HG02623 (cell line): Measurements from ENCODE around the gene GSN.
"Not testable (repeated sequence)": the region's sequence is repeated elsewhere in the genome, so short reads cannot be mapped to it uniquely, and the experiment has no call there.

ENCODE experiments used
- ATAC-seq: cut with Tn5 transposase; IDR thresholded peaks from one replicate; pipeline ENCODE4 v1.9.1; 2021; ENCODE audit warnings: moderate library complexity; ENCODE audit not compliant: unreplicated experiment

The GSN gene

GRCh38 chr9:121286973-121287741 is 19.2 kb downstream of the GSN start:
- ATAC-seq = no peak

DNA sequence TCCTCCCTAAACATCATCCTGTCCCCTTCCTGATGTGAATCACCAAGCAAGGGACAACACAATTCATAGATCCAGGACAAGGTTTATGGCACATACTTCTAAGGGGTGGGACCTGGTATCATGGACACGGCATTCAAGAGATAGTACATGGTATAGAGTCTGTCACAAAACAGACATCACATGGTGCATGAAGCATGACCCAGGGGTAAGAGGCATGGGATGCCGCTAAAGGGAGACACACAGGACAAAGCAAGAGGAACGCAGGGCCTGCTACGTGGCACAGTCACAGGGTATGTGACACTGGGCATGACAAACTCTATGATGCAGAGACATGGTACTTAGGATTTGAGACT is 20.7 kb downstream of the GSN start:
- ATAC-seq = no peak

DNA sequence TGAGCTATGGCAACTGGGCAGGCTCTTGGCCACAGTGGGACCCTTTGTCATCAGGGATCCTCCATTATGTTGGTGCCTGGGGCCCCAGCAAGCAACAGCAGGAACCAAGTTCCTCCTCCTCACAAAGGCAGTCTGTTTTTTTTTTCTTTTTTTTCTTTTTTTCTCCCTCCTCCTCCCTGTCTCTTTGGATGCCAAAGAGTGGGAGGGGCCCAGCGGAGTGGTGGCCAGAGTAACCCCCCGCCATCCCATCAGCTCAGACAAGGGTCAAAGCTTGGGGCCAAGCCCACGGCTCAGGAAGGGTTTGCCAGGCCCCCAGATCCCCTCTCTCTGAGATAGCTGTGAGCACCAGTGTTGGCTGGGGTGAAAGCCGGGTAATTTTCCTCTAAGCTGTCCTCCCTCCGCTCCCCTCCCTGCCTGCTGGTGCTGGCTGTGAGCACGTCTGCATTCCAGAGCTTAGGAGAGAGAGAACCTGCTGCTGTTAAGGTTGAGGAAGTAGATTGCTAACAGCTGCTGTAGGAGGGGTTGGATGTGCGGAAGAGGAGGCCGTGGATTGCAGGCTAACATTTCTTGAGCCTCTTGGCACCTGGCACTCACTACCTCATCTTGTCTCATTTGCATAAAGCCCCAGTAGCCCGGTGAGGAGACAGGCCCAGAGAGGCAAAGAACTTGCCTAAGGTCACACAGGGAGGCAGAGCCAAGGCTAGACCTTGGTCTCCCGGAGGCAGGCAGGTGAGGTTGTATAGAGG is 21.2 kb downstream of the GSN start:
- no peak for ATAC-seq

- ATAC-seq = no peak
Measured at GRCh38 chr9:121289772-121290370, 21.9 kb downstream of the GSN start.

DNA sequence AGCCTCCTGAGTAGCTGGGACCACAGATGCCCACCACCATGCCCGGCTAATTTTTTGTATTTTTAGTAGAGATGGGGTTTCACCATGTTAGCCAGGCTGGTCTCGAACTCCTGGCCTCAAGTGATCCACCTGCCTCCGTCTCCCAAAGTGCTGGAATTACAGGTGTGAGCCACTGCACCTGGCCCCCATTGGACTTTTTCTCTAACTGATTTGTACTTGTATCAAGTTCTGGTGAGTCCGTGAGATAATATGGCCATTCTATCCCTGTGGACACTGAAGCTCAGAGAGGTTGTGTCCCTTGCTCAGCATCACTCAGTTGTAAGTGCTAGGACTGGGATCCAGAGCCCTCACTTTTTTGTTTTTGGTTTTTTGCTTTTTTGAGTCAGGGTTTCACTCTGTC is 23.6 kb downstream of the GSN start:
- ATAC-seq = not testable (repeated sequence)

- no peak for ATAC-seq
Measured at GRCh38 chr9:121292051-121292450, 24.1 kb downstream of the GSN start.

- ATAC-seq = no peak
Measured at GRCh38 chr9:121292801-121293241, 24.9 kb downstream of the GSN start.

DNA sequence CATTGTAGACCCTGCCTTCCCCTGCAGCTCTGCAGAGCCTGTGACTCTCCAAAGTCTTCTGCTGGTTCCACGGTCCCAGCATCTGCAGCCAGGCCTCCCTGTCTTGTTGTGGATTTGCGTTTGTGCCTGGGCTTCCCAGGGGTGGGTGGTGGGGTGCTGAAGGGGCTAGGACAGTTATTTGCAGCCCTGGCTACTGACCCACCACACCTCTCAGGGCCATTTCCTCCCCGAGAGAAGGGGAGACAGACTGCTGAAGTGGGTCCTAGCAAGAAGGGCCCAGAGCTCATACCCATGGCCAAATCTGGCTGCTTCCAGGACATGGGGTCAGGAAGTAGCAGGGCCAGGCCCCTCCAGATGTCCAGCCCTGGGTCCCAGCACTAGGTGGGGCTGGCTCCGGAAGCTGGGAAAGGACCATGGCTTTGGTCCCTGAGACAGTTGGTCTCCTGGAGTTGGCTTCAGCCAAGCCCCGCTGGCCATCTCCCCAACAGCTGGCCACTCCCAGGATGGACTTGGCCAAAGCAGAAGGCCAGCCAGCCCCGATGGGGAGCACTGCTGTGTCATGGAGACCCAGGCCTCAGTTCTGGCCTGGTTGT is 26.3 kb downstream of the GSN start:
- no peak for ATAC-seq

- no peak for ATAC-seq
Measured at GRCh38 chr9:121294866-121295661, 27.1 kb downstream of the GSN start.

- ATAC-seq = no peak
Measured at GRCh38 chr9:121295662-121296191, 27.8 kb downstream of the GSN start.

DNA sequence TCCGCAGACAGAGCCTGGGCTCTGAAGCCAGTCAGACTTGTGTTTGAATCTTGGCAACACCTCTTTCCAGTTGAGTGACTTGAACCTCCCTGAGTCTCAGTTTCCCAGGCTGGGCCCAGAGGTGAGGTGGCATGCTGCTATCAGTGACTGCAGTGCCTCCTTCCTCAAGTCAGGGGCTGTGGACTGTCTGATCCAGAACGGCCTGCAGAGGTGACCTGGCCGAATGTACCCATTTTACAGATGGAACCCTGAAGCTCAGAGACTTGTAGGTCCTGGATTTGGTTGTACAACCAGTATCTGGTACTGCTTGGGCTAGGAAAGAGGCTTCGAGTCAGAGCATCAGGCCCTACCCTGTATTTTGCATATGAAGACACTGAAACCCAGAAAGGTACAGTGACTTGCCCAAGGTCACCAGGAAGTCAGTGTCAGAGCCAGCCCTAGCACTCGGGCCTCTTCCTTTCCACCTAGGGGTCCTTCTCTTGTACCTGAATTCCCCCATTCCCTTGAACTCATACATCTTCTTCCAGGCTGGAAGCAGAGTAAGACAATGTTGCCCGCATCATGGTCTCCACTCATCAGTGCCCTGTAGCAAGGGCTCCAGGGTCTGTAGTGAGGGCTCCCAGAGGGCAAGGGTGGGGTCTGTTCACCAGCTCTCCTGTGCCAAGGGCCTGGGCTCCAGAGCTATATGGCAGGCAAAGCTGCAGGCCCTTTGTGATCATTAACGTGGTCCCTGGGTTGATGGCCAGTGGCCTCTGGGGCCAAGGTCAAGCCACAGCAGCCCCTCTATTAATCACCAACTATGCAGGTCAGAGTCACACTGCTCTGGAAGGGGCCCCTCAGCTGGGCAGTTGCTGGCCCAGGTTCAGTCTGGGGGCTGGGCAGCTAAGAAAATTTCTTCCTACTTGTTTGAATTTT is 28.5 kb downstream of the GSN start:
- ATAC-seq = no peak

- no peak for ATAC-seq
Measured at GRCh38 chr9:121297389-121297788, 29.4 kb downstream of the GSN start.

DNA sequence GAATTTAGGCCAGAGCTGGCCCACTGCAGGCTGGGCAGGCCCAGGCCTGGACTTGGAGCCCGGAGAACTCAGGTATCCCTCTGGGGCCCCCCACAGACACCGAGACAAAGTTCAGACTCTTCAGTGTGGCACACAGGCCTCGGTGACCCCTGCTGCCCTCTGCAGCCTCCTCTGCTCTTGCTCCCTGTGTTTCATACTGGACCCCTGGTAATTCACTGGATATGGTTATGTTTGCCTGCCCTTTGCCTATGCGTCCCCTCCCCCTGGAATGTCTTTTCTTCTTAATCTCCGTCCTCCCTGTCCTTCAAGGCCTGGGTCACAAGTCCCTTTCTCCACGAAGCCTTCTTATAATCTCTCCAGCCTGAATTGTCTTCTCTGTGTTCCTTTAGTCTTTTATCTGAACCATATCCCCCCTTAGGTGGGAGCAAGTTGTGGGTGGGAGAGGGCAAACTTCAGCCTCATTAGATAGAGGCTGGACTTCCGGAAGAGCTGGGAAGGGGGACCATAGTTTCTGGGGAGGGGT is 30.1 kb downstream of the GSN start:
- ATAC-seq = no peak

- ATAC-seq = no peak
Measured at GRCh38 chr9:121298689-121299466, 30.9 kb downstream of the GSN start.

DNA sequence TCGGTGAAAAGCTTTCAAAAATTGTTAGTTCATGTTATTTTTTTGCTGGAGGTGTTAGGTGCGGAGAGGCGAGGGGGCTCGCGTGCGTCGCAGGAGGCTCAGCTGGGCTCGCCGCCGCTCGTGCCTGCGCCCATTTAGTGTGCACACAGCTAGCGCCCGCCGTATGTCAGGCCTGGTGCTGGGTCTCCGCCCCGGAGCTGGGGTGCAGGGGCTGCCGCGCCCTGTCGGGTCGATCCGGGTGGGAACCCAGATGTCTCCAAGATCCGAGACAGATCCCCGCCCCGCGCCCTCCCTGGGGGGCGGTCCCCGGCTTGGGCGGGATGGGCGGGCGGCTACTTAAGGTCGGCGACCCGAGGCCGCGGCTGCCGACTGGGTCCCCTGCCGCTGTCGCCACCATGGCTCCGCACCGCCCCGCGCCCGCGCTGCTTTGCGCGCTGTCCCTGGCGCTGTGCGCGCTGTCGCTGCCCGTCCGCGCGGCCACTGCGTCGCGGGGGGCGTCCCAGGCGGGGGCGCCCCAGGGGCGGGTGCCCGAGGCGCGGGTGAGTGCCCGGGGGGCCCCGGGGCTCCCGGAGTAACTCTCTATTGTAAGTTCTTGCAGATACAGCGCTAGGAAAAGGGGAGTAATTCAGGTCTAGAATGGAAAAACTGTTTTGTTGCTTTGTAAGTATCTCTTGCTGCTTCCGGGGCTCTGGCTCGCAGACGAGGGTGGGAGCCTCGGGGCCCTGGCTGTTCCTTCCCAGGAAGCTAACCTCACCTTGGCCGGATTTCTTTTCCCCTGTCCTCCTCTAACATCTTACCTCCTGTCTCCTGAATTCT is 31.7 kb downstream of the GSN start:
- no peak for ATAC-seq

DNA sequence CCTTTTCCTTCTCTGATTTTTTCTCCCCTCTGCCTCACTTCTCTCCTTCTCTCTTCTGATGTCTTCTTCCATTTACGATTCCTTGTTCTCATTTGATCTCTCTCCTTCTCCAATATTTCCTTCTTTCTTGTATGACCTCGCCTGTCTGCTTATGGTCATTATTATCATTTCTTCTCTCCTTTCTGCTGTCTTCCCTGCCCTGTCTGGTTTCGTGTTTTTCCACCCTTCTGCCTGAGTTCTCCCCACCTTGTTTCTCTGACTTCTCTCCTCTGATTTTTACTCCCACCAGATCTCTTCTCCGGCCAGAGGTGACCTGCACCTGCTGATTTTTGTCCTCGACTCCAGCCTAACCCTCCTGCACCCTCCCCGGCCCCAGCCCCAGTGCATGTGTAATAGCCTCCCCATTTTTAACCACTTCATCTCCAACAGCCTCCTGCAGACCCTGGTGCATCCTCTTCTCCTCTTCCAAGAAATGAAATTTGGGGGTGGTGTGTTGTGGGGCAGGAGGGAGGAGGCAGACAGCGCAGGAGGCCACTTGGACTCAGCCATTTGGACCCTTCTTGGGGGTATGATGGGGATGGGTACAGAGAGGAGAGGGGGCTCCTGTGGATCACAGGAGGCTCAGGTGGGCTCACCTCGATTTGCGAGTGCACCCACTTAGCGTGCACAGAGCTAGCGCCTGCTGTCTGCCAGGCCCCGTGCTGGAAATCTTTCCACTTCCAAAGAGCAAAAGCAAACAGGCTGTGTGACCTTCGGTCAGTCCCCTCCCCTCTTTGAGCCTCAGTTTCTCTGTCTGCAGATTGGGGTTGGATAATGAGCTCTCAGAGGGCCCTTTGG is 32.5 kb downstream of the GSN start:
- ATAC-seq = no peak

DNA sequence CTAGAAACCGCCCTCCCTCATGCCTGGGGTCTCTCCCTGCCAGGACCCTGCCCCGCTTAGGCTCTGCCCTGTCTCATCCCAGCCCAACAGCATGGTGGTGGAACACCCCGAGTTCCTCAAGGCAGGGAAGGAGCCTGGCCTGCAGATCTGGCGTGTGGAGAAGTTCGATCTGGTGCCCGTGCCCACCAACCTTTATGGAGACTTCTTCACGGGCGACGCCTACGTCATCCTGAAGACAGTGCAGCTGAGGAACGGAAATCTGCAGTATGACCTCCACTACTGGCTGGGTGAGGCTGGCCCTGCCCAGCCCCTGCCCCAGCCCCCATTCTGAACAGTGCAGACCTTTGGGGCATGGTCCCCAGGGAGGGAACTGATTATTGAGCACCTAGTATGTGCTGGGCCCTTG is 33.9 kb downstream of the GSN start:
- ATAC-seq = no peak
